Endothelial cell of umbilical vein (primary cell): ENCODE measurements around the gene CMSS1.

Source experiments
- EZH2 ChIP-seq: IDR thresholded peaks from 2 replicates; pipeline ENCODE4 v1.6.1; 2012; ENCODE audit warnings: borderline replicate concordance, low read depth, mild to moderate bottlenecking, moderate library complexity, low read length, inconsistent platforms; ENCODE audit not compliant: severe bottlenecking
- POLR2A ChIP-seq: IDR thresholded peaks from 2 replicates; pipeline ENCODE4 v1.6.1; 2012; ENCODE audit warnings: low read depth, mild to moderate bottlenecking, control low read depth, low read length
- POLR2AphosphoS5 ChIP-seq: IDR thresholded peaks from 2 replicates; pipeline ENCODE4 v1.6.1; 2012; ENCODE audit warnings: low read depth, mild to moderate bottlenecking, control low read depth, low read length, moderate library complexity; ENCODE audit not compliant: insufficient read depth
- TF ChIP-seq, protein P1 (sequence below), 2 donors: IDR thresholded peaks; 1 replicate in 1 of 2; 2 replicates in 1 of 2; pipeline ENCODE4 v1.5.1; 2011; ENCODE audit warnings: low read length in 2 of 2, mild to moderate bottlenecking in 2 of 2, moderate library complexity in 2 of 2, control low read depth in 1 of 2, inconsistent platforms in 1 of 2, low read depth in 1 of 2; ENCODE audit not compliant: insufficient read depth in 1 of 2; ENCODE audit errors: extremely low read depth in 1 of 2
- TF ChIP-seq, protein P2 (sequence below): IDR thresholded peaks from 2 replicates; pipeline ENCODE4 v1.6.1; 2011; ENCODE audit not compliant: insufficient read depth, insufficient read length

DNA sequence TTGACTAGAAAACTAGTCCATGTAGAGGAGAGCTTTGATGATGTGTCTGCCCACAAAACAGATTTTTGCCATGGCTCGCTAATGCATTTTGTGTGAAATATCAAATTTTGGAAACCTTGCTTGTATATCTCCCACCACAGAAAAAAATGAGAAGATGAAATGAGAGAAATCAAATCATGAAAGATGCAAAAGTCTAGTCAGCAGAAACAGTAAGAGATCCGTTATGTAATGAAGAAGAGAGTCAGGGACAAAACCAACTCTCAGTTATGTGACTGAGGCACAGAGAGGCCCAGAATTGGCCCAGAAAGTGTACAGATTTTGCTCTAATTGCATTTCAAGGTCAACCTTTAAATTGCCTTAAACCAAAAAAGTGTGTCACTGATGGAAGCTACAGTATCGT lies 189.7 kb downstream of the CMSS1 start:
- TF ChIP-seq, protein P1, sequence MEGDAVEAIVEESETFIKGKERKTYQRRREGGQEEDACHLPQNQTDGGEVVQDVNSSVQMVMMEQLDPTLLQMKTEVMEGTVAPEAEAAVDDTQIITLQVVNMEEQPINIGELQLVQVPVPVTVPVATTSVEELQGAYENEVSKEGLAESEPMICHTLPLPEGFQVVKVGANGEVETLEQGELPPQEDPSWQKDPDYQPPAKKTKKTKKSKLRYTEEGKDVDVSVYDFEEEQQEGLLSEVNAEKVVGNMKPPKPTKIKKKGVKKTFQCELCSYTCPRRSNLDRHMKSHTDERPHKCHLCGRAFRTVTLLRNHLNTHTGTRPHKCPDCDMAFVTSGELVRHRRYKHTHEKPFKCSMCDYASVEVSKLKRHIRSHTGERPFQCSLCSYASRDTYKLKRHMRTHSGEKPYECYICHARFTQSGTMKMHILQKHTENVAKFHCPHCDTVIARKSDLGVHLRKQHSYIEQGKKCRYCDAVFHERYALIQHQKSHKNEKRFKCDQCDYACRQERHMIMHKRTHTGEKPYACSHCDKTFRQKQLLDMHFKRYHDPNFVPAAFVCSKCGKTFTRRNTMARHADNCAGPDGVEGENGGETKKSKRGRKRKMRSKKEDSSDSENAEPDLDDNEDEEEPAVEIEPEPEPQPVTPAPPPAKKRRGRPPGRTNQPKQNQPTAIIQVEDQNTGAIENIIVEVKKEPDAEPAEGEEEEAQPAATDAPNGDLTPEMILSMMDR (IDR thresholded peaks at IDR 0.05; ENCODE audit: extremely low read depth in 1 of 2, insufficient read depth in 1 of 2, low read depth in 1 of 2, low read length in 2 of 2), result no peak
- TF ChIP-seq, protein P2, sequence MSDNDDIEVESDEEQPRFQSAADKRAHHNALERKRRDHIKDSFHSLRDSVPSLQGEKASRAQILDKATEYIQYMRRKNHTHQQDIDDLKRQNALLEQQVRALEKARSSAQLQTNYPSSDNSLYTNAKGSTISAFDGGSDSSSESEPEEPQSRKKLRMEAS, result no peak
- TF ChIP-seq POLR2A, result no peak
- no peak for TF ChIP-seq POLR2AphosphoS5
- no peak for TF ChIP-seq EZH2
